HCT116 (cell line): ENCODE results near the gene CYSTM1. TPM values are rescaled to one million over a fixed set of nuclear protein-coding genes. Genes with fewer than 3 reads are reported as not detected.

Experiments used
- ATAC-seq: fragments of 200-7000 bp; cut with Tn5 transposase; 2 replicates; pipeline ENCODE4 v1.9.1; 2020; ENCODE audit warnings: mild to moderate bottlenecking, moderate library complexity
- BruUV-seq: library from RNA; stranded (reverse); fragments of 400-500 nt; replicated peaks from 2 replicates; lab custom pipeline; 2021; lab: Mats Ljungman, UMichigan
- CTCF ChIA-PET: fragments of 300-600 bp; sonication (Branson Sonifier 250); formaldehyde crosslinking; loops from one replicate; lab custom pipeline; 2021; ENCODE audit warnings: antibody characterized with exemption; lab: Charles Lee
- POLR2A ChIA-PET: fragments of 300-600, 350-600 bp; sonication (Branson Sonifier 250); formaldehyde crosslinking; loops from one replicate; lab custom pipeline; 2021; ENCODE audit warnings: antibody characterized with exemption; lab: Charles Lee
- RAD21 ChIA-PET, 2 experiments: fragments of 300-600 bp; sonication (Branson Sonifier 250); formaldehyde crosslinking; loops; one replicate each; lab custom pipeline; 2023; ENCODE audit warnings: low total read pairs in 2 of 2; ENCODE audit not compliant: uncharacterized antibody in 2 of 2, unreplicated experiment in 2 of 2, low non-redundant PET in 1 of 2; lab: Charles Lee
- DNase-seq: peaks from one replicate; pipeline ENCODE4 v3.0.0-alpha.2; 2010; ENCODE audit warnings: low read depth, low spot score
- H2AFZ ChIP-seq: fragments of 200-600 bp; shearing (Covaris generic), sonication (generic); 2 replicates; pipeline ENCODE4 v1.6.1; 2017; ENCODE audit warnings: low read depth, mixed run types, mixed read lengths, antibody characterized with exemption, low read length; ENCODE audit not compliant: poor library complexity, severe bottlenecking
- H3K27ac ChIP-seq: 2 replicates; pipeline ENCODE4 v1.5.1; 2012; ENCODE audit warnings: low read depth, low read length
- H3K27me3 ChIP-seq: fragments of 200-600 bp; sonication (generic); 2 replicates; pipeline ENCODE4 v1.6.1; 2016; ENCODE audit warnings: mixed run types, low read length, mixed read lengths; ENCODE audit not compliant: insufficient read depth
- H3K36me3 ChIP-seq, 2 experiments: fragments of 200-500 bp in 1 of 2; fragments of 200-600 bp in 1 of 2; sonication (Bioruptor generic) in 1 of 2; sonication (generic) in 1 of 2; 2 replicates each; pipeline versions ENCODE4 v1.5.1 to v1.6.1; 2014 to 2016; ENCODE audit warnings: low read length in 2 of 2, inconsistent platforms in 1 of 2, mixed read lengths in 1 of 2, mixed run types in 1 of 2; ENCODE audit not compliant: insufficient read depth in 2 of 2, control insufficient read depth in 1 of 2
- H3K4me1 ChIP-seq, 2 experiments: fragments of 200-600 bp in 1 of 2; sonication (generic) in 1 of 2; 2 replicates each; pipeline versions ENCODE4 v1.5.1 to v1.6.1; 2012 to 2017; ENCODE audit warnings: low read length in 2 of 2, inconsistent platforms in 1 of 2, mild to moderate bottlenecking in 1 of 2, mixed read lengths in 1 of 2, mixed run types in 1 of 2, moderate library complexity in 1 of 2; ENCODE audit not compliant: insufficient read depth in 2 of 2, control insufficient read depth in 1 of 2
- H3K4me2 ChIP-seq: fragments of 200-600 bp; sonication (generic); 2 replicates; pipeline ENCODE4 v1.6.1; 2017; ENCODE audit warnings: mixed run types, low read length, mixed read lengths
- H3K4me3 ChIP-seq, 2 experiments: fragments of 200-600 bp in 1 of 2; sonication (generic) in 1 of 2; replicated peaks in 1 of 2; 2 replicates each; pipeline ENCODE4 v1.5.1; 2011 to 2016; ENCODE audit warnings: low read length in 2 of 2, control low read depth in 1 of 2, low read depth in 1 of 2, mild to moderate bottlenecking in 1 of 2, mixed read lengths in 1 of 2, mixed run types in 1 of 2
- H3K79me2 ChIP-seq: fragments of 200-600 bp; sonication (generic); 2 replicates; pipeline ENCODE4 v1.6.1; 2017; ENCODE audit warnings: mild to moderate bottlenecking, mixed run types, low read length, moderate library complexity, mixed read lengths; ENCODE audit not compliant: insufficient read depth
- H3K9ac ChIP-seq: fragments of 200-600 bp; sonication (generic); 2 replicates; pipeline ENCODE4 v1.6.1; 2016; ENCODE audit warnings: low read length, mixed read lengths
- H3K9me2 ChIP-seq: fragments of 200-600 bp; sonication (generic), shearing (Covaris generic); 2 replicates; pipeline ENCODE4 v1.6.1; 2017; ENCODE audit warnings: mixed run types, mild to moderate bottlenecking, moderate library complexity; ENCODE audit not compliant: insufficient read depth
- H3K9me3 ChIP-seq, 2 experiments: fragments of 200-500 bp in 1 of 2; fragments of 200-600 bp in 1 of 2; sonication (Bioruptor generic) in 1 of 2; sonication (generic) in 1 of 2; 2 replicates each; pipeline ENCODE4 v1.6.1; 2014 to 2017; ENCODE audit warnings: low read length in 2 of 2, mixed read lengths in 2 of 2, inconsistent platforms in 1 of 2, low read depth in 1 of 2, mild to moderate bottlenecking in 1 of 2, mixed run types in 1 of 2, moderate library complexity in 1 of 2; ENCODE audit not compliant: control insufficient read depth in 1 of 2, insufficient read depth in 1 of 2
- H4K20me1 ChIP-seq: fragments of 200-600 bp; sonication (generic), shearing (Covaris generic); 2 replicates; pipeline ENCODE4 v1.6.1; 2017; ENCODE audit warnings: mixed run types, mild to moderate bottlenecking, moderate library complexity; ENCODE audit not compliant: insufficient read depth
- CBX3 ChIP-seq: IDR thresholded peaks from 2 replicates; pipeline ENCODE4 v1.6.1; 2012; ENCODE audit warnings: low read depth
- EGR1 ChIP-seq: IDR thresholded peaks from 2 replicates; pipeline ENCODE4 v1.6.1; 2012; ENCODE audit warnings: low read depth
- EZH2 ChIP-seq: fragments of 200-600 bp; sonication (generic); IDR thresholded peaks from 2 replicates; pipeline ENCODE4 v1.6.1; 2017; ENCODE audit warnings: antibody characterized with exemption, mixed run types
- FOSL1 ChIP-seq: IDR thresholded peaks from 2 replicates; pipeline ENCODE4 v1.6.1; 2012; ENCODE audit warnings: low read depth
- JUND ChIP-seq: IDR thresholded peaks from 2 replicates; pipeline ENCODE4 v1.6.1; 2012
- POLR2A ChIP-seq: IDR thresholded peaks from 2 replicates; pipeline ENCODE4 v1.7.0; 2011; ENCODE audit warnings: borderline replicate concordance; ENCODE audit not compliant: insufficient read depth, insufficient read length; ENCODE audit errors: extremely low read depth
- ZNF274 ChIP-seq: fragments of 200-500 bp; sonication (Bioruptor generic); IDR thresholded peaks from 2 replicates; pipeline ENCODE4 v1.6.1; 2014; ENCODE audit warnings: mild to moderate bottlenecking, low read depth, low read length, inconsistent platforms
- intact Hi-C: fragments of 100-400 bp; cut with micrococcal nuclease; formaldehyde crosslinking; loops from 2 replicates; pipeline ENCODE4 v1.10.0; 2022
- total RNA-seq: library from RNA; stranded (reverse); gene quantifications from one replicate; pipeline ENCODE4 v1.2.1, GENCODE V29; 2021; ENCODE audit not compliant: unreplicated experiment

Gene CYSTM1
- total RNA-seq, 1 experiment from 2014 or later, result 56.0 TPM

DNA sequence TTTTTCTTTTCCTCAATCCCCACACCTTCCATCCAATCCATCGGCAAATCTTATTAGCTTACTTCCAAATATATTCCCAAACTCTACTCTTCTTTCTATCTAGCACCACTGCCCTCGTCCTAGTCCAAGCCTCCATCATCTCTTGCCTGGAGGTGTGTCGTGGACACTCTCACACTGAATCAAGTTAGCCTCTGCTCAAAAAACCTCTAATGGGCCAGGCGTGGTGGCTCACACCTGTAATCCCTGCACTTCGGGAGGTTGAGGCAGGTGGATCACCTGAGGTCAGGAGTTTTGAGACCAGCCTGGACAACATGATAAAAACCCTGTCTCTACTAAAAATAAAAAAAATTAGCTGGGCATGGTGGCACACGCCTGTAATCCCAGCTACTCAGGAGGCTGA, 81.7 kb downstream of the CYSTM1 start:
- H3K9ac ChIP-seq, result no peak overlapping the region
- no peak overlapping the region for H2AFZ ChIP-seq
- H3K4me2 ChIP-seq, result no peak overlapping the region
- DNase-seq (no peak), ATAC-seq (no peak)
- no TSS peak for BruUV-seq
- no peaks in the 10 kb centered on the region for H3K27me3 ChIP-seq
- peaks cover 70% of the 10 kb centered on the region for H3K79me2 ChIP-seq
- no peak overlapping the region for H3K4me3 ChIP-seq
- intact Hi-C loops, result loop anchor here (10.0 kb wide), 1 partner anchor 388 kb away; the partner anchor contains the start of genes IK and NDUFA2
- RAD21 ChIA-PET, result no interaction called here
- CTCF ChIA-PET, result interaction anchor here (3.2 kb wide), 1 partner anchor 12 kb away, joined by 16 read pairs; no protein-coding TSS in a partner anchor
- TF ChIP-seq EGR1 (no peak), ZNF274 (no peak)
- H3K9me3 ChIP-seq, result no peaks in the 10 kb centered on the region
- POLR2A ChIA-PET, result interaction anchor here (2.8 kb wide), 1 partner anchor 90 kb away, joined by 12 read pairs; the partner anchor contains the start of gene HBEGF
- no peaks in the 10 kb centered on the region for H3K36me3 ChIP-seq
- no peak overlapping the region for H3K27ac ChIP-seq
- peaks cover 25 to 60% of the 10 kb centered on the region in 2 experiments for H3K4me1 ChIP-seq
- H3K9me2 ChIP-seq, result no peaks in the 10 kb centered on the region
- peaks cover 2% of the 10 kb centered on the region; the same call in 1 of the 2 replicates for H4K20me1 ChIP-seq

DNA sequence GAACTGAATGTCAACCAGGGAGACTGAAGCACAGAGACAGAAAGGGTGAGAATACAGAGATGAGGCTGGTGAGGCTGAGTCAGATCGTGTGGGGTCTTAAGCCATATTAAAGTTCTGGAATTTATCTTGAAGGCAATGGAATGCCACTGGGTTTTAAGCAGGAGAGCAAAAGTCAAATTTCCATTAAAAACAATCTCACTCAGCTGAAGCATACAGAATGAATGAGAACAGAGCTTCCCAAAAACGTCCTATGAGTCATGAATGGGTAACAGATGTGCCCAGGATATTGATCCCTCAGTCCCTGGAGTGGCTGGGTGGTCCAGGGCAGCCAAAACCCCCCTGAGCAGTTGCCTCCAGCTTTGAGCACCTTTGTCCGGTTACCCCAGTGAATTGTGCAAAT, 83.0 kb downstream of the CYSTM1 start:
- no peak for ATAC-seq
- no peak overlapping the region for H3K27ac ChIP-seq
- no peak for DNase-seq
- peaks cover 27 to 58% of the 10 kb centered on the region in 2 experiments for H3K4me1 ChIP-seq
- H2AFZ ChIP-seq, result no peak overlapping the region
- CTCF ChIA-PET, result interaction anchor here (1.6 to 3.2 kb wide), 2 partner anchors 13 to 17 kb away, joined by 5 to 16 read pairs; no protein-coding TSS in a partner anchor
- TF ChIP-seq JUND, result peak; percentile 25; the same call in 1 of the 2 replicates
- TF ChIP-seq EZH2, result no peak
- peak; percentile 10; the same call in 1 of the 2 replicates for TF ChIP-seq FOSL1
- no peak for TF ChIP-seq POLR2A
- TF ChIP-seq CBX3, result no peak
- H3K9me2 ChIP-seq, result no peaks in the 10 kb centered on the region
- no peak overlapping the region for H3K9ac ChIP-seq
- H3K36me3 ChIP-seq, result no peaks in the 10 kb centered on the region
- H3K79me2 ChIP-seq, result peaks cover 71% of the 10 kb centered on the region
- H4K20me1 ChIP-seq, result peaks cover 5% of the 10 kb centered on the region; the same call in 1 of the 2 replicates
- no TSS peak for BruUV-seq
- no peak overlapping the region for H3K4me2 ChIP-seq
- H3K9me3 ChIP-seq, result no peaks in the 10 kb centered on the region
- POLR2A ChIA-PET, result interaction anchor here (2.8 kb wide), 1 partner anchor 88 kb away, joined by 12 read pairs; the partner anchor contains the start of gene HBEGF
- intact Hi-C loops, result loop anchor here (10.0 kb wide), 1 partner anchor 387 kb away; the partner anchor contains the start of genes IK and NDUFA2
- no peaks in the 10 kb centered on the region for H3K27me3 ChIP-seq
- no peak overlapping the region for H3K4me3 ChIP-seq
- RAD21 ChIA-PET, result no interaction called here
